Tongue (tissue), 2 donors: ENCODE data around the gene AHRR. TPM values are rescaled to one million over a fixed set of nuclear protein-coding genes. Genes with fewer than 3 reads are reported as not detected.

Experiments used
- DNase-seq: peaks from one replicate; pipeline ENCODE4 v3.0.0-alpha.2; 2015
- total RNA-seq: library from RNA; depleted of rRNA; stranded (reverse); fragments of >200 nt; gene quantifications from one replicate; pipeline ENCODE4 v1.2.3, GENCODE V29; 2014

The AHRR gene
- total RNA-seq, 1 donor from 2014 or later, result 8.2 TPM

DNA sequence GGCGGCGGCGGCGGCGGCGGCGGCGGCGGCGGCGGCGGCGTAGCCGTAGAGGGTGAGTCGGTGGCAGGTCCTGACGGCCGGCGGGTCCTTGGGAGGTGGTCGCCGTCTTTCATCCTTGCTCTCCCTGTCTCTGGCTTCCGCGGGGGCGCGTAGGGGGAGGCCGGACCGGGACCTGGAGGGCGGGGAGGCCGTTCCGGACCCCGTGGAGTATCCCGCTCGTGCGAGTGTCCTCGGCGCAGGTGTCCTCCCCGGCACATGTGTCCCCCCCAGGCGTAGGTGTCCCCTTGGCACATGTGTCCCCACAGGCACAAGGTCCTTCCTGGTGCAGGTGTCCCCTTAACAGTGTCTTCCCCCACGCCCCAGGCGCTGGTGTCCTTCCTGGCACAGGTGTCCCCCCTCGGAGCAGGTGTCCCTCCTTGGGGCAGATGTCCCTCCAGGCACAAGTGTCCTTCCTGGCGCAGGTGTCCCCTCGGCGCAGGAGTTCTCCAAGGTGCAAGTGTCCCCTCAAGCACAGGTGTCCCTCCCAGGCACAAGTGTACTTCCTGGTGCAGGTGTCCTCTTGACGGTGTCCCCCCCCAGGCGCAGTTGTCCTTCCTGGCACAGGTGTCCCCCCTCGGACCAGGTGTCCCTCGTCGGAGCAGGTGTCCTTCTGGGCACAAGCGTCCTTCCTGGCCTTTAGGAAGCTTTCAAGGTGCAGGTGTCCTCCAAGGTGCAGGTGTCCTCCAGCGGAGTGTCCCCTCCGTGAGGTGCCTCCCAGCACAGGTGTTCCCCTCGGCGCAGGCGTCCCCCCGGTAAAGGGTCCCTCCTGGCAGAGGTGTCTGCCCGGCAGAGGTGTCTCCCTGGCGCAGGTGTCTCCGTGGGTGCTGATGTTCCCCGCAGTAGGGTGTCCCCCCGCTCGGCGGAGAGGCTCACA lies 122.0 kb downstream of the AHRR start:
- DNase-seq, result no peak

DNA sequence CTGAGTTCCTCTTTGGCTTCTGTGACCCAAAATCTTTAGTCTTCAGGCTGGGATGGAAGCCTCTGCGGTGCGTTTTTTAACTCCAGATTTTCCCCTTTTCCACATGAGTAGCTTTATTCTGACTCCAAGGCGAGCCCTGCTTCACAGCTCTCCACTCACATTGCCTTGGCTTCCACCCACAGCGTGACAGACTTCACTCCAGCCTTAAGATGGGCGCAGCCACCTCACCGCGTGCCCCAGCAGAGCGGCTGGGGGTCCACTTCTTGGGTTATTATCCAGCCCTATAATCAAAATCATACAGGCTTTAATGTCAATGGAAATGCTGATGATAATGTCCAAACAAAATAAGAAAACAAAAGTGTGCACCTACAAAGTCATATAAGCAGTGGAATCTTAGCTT lies 122.7 kb downstream of the AHRR start:
- no peak for DNase-seq

DNA sequence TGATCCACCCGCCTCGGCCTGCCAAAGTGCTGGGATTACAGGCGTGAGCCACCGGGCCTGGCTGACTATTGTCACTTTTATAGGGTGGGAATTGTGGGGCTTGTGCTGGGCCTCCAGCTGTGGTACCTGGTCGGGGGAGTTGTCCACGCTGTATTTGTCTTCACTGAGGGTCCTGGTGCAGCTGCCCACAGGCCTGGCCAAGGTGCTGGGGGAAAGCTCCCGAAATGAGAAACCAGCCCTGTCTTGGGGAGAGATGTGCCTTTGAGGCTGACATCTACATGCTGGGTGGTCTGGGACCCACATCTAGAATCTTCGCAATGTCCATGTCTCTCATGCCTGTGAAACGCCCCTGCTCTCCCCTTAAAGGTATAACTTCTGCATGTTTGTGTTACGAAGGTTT lies 124.1 kb downstream of the AHRR start:
- no peak for DNase-seq

DNA sequence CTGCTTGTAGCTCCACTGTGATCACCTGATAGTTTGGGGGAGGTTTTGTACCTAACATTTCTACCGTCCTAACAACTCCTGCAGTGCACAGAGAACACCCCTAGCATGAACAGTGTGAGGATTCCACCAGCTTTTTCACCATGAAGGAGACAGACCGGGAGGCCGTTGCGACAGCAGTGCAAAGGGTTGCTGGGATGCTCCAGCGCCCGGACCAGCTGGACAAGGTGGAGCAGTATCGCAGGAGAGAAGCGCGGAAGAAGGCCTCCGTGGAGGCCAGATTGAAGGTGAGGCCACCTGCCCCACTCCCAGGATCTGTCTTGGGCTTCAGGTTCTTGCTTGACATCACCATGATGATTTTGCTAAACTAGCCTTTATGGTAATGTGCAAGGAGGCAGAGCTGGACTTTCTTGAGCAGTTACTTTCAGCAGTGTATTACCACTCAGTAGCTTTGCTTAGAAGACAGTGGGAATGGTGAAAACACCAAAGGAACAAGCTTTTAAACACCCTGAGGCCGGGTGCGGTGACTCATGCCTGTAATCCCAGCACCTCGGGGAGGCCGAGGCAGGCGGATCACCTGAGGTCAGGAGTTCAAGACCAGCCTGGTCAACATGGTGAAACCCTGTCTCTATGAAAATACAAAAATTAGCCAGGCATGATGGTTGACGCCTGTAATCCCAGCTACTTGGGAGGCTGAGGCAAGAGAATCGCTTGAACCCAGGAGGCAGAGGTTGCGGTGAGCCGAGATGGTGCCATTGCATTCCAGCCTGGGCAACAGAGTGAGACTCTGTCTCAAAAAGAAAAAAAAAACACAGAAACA lies 124.8 kb downstream of the AHRR start:
- no peak for DNase-seq

DNA sequence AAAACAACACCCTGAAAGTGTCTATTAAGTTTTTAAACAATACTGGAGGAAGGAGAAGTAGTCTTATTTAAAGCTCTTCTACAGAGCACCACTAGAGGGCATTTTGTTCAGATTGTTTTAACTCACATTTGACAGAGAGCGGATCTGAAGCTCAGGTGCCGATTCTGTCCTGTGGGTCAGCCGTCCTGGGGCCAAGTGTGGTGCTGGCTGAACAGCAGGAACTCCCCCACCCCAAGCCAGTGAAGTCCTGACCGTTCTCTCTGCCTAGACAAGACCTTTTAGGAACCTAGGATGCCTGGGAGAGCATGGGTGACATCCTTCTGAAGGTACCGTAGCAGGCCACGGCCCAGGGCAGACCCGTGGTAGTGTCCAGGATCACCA lies 125.4 kb downstream of the AHRR start:
- peak; percentile 48 for DNase-seq

DNA sequence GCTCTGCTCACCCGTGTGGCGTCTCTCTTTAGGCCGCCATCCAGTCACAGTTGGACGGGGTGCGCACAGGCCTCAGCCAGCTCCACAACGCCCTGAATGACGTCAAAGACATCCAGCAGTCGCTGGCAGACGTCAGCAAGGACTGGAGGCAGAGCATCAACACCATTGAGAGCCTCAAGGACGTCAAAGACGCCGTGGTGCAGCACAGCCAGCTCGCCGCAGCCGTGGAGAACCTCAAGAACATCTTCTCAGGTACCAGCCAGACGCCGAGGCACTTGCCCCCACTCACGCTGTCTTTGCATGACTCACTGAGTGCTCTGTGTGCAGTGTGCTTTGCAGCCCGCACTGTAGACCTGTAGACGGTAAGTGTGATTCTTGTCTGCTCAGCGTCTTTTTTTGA lies 126.0 kb downstream of the AHRR start:
- DNase-seq, result no peak

DNA sequence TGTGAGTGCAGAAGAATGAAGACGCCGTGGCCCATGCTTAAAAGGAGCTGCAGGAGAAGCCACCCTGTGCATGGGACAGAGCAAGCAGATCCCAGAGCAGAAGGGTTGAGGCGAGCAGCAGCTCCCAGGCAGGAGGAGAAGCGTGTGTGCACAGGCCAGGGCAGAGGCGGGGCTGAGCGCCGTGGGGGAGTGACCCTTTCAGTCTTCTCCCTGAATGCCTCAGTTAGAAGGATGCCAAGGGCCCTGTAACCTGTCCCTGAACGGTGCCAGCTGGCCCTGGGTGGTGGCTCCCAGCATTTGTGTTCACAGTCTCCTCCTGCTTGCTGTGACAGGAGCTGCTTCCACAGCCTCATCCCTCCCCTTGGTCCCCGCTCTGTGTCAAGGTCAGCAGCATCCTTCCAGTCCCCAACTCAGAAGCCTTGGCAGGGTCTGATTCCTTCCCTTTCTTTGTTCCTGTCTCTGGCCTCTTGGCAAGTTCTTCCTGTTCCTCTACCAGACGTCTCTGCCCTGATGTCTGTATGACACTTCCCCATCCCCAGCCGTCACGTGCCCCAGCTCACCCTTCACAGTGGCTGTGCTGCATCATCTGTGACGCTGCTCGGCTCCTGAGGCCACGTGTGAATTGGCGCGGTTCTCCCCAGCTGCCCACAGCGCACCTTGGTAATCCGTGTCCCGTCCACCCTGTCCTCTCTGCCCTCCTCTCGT lies 126.7 kb downstream of the AHRR start:
- DNase-seq, result no peak

DNA sequence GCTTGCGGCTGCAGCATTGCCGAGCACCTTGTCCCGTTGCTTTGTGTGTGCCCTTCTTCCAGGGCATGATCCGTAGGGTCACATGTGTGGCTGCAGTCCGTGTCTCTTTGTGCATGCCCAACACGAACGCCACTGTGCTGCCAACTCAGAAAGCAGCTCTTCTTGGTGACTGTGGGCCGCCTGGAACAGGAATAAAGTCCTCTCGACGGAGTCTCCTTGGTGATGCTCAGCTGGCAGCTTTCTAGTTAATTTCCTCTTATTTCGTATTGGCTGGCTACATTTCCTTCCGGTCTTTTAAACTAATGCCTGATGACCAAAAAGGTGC lies 127.2 kb downstream of the AHRR start:
- DNase-seq, result no peak

DNA sequence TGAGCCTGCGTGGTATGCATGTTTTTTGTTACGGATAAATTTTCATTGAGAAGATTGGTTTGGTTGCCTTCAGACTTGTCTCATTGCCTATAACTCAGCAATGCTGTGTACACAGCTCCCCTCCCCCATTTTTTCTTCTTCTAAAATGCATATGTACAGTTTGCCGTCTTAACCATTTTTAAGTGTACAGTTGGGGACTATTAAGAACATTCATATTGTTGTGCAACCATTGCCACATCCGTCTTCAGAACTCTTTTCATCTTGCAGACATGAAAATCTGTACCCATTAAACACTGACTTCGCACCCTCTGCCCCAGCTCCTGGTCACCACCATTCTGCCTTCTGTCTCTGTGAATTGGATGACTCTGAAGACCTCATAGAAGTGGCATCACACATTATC lies 127.6 kb downstream of the AHRR start:
- no peak for DNase-seq

DNA sequence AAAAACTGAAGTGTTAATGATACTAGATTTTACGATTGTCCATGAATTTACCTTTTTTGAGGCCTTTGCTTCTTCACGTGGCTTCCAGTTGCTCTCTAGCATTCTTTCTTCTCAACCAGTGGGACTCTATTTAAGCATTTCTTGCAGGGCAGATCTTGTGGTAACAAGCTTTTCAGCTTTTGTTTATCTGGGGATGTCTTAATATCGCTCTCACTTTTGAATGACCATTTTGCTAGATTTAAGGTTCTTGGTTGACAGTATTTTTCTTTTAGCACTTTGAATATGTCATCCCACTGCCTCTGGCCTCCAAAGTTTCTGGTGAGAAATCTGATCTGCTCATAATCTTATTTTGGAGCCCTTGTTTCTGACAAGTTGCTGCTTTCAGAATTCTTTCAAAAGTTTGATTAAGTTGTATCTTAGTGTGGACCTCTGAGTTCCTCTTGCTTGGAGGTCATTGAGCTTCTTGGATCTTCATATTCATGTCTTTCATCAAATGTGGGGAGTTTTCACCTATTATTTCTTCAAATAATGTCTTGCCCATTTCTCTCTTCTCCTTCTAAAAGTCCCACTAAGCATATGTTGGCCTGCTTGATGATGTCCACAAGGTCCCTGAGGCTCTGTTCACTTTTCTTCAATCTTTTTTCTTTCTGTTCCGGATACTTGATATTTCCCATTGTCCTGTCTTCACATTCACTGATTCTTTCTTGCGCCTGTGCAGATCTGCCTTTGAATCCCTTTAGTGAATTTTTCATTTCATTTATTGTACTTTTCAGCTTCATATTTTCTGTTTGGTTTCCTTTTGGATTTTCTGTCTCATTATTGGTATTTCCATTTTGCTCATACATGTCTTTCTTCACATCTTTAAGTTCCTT lies 130.3 kb downstream of the AHRR start:
- DNase-seq, result no peak

DNA sequence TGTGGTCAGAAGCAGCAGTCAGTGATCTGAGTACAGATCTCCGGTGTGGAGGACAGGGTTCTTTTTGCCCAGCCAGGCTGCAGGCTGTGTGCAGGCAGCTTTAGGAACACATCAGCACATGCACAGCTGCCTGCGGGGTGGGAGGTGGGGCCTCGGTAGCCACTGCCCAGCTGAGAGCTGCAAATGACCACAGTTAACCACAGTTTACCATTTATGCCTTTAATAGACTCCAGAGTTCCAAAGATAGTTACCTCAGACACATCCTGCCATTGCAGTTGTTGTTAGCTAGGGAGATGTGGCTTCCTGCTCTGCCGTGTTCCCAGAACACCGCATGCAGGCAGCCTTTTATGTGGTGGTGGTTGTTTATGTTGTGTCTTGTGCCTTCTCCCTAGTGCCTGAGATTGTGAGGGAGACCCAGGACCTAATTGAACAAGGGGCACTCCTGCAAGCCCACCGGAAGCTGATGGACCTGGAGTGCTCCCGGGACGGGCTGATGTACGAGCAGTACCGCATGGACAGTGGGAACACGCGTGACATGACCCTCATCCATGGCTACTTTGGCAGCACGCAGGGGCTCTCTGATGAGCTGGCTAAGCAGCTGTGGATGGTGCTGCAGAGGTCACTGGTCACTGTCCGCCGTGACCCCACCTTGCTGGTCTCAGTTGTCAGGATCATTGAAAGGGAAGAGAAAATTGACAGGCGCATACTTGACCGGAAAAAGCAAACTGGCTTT lies 131.6 kb downstream of the AHRR start:
- no peak for DNase-seq

DNA sequence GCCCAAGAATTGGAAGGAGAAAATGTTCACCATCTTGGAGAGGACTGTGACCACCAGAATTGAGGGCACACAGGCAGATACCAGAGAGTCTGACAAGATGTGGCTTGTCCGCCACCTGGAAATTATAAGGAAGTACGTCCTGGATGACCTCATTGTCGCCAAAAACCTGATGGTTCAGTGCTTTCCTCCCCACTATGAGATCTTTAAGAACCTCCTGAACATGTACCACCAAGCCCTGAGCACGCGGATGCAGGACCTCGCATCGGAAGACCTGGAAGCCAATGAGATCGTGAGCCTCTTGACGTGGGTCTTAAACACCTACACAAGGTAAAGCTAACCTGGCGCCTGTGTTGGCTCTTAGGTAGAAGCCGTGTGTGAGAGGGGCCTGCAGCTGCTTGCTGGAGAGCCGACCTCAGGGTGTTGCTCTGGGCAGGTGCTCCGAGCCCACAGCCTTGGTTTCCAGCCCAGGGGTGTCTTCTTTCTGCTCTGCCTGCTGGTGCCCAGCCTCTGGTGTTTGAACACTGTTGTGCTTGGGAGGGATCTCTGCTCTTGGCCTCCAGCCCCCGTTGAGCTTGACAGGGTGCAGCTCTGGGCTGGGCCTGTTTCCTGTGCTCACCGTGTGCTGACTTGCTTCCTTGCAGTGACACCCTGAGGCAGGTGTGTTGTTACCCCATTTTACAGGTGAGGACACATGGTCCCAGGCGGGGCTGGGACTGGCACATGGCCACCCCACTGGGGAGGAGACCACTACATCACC lies 132.4 kb downstream of the AHRR start:
- no peak for DNase-seq

DNA sequence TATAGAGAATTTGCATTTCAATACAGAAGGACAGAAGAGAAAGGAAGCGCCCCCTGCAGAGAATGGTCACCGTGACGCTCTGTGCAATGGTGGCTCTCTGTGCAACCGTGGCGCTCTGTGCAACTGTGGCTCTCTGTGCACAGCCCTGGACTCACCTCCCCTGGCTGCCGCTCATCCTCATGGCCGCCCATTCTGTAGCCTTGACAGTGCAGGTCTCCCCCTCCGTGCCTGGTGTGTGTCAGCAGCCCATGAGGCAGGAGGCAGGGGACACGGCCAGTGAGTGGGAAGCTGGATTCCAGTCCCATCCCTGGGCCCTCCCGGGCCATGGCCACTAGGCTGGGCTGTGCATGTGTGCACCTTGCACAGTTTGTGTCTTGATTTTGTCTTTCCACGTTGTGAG lies 133.4 kb downstream of the AHRR start:
- DNase-seq, result no peak

DNA sequence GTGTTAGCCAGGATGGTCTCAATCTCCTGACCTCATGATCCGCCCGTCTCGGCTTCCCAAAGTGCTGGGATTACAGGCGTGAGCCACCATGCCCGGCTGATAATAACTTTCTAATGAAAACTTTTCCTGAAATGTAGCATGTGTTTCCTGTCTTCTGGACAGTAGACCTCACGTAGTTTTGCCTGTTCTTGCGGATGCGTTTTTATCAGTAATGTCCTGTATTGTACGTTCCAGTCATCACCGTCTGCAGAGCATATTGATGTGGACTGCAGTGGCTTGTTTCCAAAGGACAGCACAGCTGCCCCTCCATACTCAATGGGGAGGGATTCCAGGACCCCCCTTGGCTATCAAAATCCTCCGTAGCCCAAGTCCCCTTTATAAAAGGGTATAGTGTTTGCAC lies 134.3 kb downstream of the AHRR start:
- no peak for DNase-seq

DNA sequence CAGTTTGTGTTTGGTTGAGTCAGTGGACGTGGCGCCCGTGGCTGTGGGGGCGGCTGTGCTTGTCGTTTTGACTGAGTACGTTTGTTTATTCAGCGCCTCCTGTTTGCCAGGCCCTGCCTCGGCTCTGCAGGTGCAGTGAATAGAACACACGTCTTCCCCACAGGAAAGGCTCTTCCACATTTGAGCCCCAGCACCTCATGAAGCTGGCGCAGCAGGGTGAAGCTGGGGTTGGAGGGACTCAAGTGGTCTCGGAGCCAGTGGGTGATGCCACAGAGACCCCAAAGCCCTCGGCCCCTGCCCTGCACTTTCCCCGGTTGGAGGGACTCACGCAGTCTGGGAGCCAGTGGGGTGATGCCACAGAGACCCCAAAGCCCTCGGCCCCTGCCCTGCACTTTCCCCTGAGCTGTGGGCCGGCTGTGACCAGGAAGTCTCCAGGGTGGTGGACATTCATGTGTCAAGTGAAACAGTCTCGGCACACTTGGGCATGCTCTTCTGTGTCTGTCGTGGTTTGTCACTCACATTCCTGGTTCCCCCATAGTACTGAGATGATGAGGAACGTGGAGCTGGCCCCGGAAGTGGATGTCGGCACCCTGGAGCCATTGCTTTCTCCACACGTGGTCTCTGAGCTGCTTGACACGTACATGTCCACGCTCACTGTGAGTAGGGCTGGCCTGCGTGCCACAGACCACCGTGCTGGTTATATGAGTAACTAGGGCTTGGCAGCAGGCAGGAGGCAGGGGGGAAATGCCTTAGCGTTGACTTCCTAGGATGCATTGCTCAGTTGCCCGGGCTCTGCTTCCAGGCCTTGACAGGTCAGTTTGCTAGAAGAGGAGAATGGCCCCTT lies 135.1 kb downstream of the AHRR start:
- DNase-seq, result no peak

DNA sequence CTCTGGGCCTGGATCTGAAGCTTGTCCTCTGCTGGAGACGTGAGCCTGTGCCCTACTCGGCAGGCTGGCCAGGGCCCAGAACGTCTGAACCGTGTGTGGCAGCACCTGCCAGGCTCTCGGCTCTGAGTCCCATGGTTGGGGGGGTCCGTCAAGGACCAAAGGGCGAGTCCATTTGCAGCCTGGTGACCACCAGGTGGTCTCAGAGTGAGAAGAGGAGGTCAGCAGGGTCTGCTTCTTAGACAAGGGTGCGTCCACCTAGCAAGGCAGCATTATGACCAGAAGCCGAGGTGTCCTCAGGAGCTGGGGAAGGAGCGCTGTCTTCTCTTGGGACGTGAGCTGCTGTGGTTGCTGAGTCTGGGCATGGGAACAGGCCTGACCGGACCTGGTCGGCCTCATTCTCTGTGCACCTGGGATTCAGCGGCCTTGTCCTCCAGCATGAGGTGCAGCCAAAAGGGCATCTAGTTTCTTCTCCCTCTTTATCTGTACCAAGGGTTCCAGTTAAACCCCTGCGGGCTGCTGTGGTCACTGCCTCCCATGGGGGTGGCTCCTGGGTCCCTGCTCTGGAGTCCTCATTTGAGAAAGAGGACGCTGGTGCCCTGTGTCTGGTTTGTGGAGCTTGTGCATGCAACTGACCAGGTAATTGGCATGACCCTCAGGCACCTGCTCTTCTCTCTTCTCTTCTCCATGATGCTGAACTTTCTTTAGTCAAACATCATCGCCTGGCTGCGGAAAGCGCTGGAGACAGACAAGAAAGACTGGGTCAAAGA lies 135.9 kb downstream of the AHRR start:
- no peak for DNase-seq

DNA sequence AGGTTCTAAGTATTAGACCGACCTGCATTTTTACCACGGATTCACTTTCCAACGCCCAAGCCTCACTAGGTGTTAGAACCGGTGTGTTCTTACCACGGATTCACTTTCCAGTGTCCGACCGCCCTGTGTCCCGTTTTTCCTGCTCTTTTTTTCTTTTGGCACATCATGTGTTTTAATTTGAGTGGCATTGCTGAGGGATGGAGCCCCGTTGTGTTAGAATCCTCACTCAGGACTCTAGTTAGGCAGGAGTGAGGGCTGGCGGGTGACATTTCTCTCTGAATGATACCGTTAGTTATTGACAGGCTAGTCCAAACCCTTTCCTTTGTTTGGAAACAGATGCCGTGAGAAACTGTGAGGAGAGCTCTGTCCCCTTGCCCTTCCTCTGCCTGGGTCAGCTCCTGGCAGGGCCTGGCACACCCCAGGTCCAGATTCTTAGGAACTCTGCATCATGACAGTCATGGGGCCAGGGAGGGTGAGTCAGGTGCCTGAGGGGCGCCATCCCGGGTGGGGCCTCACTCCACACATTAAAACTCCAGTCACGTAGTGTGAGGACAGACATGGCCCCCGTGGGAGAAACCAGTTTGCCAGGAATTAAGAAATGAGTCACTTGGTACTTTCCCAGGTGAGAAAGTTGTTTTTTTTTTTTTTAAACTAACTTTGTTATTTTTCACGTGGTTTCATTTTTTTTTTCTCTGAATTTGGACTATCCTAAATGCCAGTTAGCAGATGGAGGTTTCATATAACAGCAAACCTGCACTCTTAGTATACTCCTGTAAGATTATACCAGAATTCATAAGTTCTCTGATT lies 137.2 kb downstream of the AHRR start:
- peak; percentile 53 for DNase-seq
